Kidney epithelial cell (primary cell): Measurements from ENCODE around the gene KCNG2. TPM values are rescaled to one million over a fixed set of nuclear protein-coding genes. Genes with fewer than 3 reads are reported as not detected.

Source experiments
- DNase-seq: peaks from one replicate; pipeline ENCODE4 v3.0.0-alpha.2; 2010; ENCODE audit warnings: low read depth
- H3K27me3 ChIP-seq: 2 replicates; pipeline ENCODE4 v1.6.0; 2011; ENCODE audit warnings: low read length; ENCODE audit not compliant: control insufficient read depth, insufficient read depth
- H3K36me3 ChIP-seq: 2 replicates; pipeline ENCODE4 v1.5.1; 2011; ENCODE audit warnings: low read length; ENCODE audit not compliant: control insufficient read depth, insufficient read depth
- H3K4me3 ChIP-seq: 2 replicates; pipeline ENCODE4 v1.5.1; 2011; ENCODE audit warnings: low read depth, mild to moderate bottlenecking, control low read depth, low read length
- total RNA-seq: library from RNA; depleted of rRNA; stranded (reverse); fragments of >200 nt; gene quantifications from 2 replicates; pipeline ENCODE4 v1.2.3, GENCODE V29; 2015
- TF ChIP-seq, protein P1 (sequence below): IDR thresholded peaks from 2 replicates; pipeline ENCODE4 v1.5.1; 2011; ENCODE audit warnings: mild to moderate bottlenecking, moderate library complexity, low read length, control low read depth, inconsistent platforms; ENCODE audit not compliant: insufficient read depth, poor library complexity, severe bottlenecking

Gene KCNG2
- total RNA-seq, 1 donor from 2014 or later = not detected

DNA sequence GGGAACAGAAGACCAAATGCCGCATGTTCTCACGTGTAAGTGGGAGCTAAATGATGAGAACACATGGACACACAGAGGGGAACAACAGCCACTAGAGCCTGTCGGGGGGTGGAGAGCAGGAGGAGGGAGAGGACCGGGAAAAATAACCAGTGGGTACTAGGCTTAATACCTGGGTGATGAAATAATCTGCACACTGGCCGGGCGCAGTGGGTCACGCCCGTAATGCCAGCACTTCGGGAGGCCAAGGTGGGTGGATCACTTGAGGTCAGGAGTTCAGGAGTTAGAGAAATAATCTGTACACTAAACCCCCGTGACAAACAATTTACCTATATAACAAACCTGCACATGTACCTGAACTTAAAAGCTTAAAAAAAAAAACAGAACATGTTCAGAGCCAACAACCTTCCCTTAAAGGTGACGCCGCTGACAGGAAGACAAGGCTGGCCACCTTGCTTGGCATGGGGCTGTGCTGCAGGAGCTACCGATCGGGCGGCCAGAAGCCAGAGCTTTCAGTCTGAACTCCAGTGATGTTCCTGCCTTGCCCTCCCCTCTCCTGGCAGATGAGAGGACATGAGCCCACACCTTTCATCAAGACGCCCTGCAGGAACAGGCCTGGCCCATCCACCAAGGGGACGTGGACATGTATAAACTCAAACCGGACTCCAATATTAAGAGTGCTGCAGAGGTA is 142.5 kb downstream of the KCNG2 start:
- peaks cover 1% of the 10 kb centered on the region for H3K36me3 ChIP-seq
- no peaks in the 10 kb centered on the region for H3K27me3 ChIP-seq
- no peak overlapping the region for H3K4me3 ChIP-seq
- TF ChIP-seq, protein P1, sequence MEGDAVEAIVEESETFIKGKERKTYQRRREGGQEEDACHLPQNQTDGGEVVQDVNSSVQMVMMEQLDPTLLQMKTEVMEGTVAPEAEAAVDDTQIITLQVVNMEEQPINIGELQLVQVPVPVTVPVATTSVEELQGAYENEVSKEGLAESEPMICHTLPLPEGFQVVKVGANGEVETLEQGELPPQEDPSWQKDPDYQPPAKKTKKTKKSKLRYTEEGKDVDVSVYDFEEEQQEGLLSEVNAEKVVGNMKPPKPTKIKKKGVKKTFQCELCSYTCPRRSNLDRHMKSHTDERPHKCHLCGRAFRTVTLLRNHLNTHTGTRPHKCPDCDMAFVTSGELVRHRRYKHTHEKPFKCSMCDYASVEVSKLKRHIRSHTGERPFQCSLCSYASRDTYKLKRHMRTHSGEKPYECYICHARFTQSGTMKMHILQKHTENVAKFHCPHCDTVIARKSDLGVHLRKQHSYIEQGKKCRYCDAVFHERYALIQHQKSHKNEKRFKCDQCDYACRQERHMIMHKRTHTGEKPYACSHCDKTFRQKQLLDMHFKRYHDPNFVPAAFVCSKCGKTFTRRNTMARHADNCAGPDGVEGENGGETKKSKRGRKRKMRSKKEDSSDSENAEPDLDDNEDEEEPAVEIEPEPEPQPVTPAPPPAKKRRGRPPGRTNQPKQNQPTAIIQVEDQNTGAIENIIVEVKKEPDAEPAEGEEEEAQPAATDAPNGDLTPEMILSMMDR = no peak
- DNase-seq = no peak

DNA sequence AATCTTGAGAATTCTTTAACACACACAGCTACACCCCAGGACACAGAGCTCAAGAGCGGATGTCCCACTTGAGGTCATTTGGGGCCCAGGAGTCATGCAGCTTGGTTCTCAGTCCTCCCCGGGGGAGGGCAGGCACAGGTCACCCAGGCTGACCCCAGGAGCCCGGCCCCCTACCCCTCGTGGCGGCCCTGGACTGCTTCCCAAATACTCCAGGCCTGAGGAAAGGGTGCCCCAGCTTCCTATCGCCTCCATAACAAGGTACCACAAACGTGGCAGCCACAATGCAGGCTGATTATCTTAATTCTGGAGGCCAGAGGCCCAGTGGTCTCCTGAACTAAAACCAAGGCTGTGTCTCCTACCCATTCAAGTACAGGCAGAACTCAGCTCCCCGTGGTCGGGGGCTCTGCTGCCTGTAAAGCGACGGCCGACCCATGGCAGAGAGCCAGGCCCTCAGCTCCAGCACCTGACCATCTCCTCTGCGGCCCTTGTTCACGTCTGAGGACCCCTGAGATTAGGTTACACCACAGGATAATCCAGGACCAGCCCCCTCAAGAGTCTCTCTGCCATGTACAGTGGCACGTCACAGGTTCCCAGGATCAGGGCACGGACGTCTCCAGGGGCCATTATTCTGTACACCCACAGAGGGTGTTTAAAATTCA is 143.2 kb downstream of the KCNG2 start:
- Histone ChIP-seq H3K27me3 (no peaks in the 10 kb centered on the region), H3K36me3 (peaks cover 1% of the 10 kb centered on the region), H3K4me3 (no peak overlapping the region)
- TF ChIP-seq, protein P1 = no peak
- DNase-seq = no peak

DNA sequence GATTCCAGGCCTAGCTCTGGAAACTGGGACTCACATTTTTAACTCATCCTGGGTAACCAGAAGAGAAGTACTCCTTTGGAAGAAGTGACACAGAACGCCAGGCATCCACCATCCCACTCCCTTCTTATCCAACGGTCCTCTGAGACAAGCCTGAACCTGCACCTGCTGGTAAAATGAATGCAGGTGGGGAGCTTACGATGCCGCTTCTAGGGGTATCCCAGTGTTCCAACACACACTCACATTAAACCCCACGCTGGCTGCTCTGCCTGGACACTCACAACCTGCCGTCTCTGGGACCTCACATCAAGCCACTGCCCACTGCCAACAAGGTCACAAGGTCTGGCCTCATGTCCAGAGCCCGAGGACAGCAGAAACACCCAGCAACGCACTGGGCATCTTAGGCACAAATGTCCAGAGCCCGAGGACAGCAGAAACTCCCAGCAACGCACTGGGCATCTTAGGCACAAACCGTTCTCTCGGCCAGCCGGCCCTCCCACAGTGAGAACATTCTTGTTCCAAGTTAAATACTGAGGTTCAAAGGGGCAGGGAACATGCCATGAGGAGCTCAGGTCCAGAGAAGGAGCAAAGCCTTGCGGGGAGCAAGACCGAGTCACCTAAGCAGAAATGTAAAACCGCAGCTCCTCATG is 143.9 kb downstream of the KCNG2 start:
- H3K4me3 ChIP-seq = no peak overlapping the region
- TF ChIP-seq, protein P1 = no peak
- no peak for DNase-seq
- H3K36me3 ChIP-seq = no peaks in the 10 kb centered on the region
- H3K27me3 ChIP-seq = no peaks in the 10 kb centered on the region

DNA sequence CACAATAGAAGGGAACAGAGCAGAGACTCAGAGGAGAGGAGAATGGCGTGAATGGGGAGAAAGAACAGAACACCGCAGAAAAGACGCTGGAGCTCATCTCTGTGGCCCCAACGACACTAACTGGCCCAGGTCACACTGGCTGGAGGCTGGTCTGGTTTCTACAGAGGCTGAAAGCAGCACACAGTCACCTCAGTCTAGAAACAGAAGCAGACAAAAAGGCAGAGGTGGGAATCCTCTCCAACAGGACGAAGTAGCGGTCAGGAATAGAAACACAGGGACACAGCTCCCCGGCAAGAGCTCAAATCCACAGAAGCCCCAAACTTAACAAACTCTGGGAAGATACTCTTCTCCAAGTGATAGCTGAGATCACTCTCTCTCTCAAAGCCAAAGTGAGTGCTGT is 144.5 kb downstream of the KCNG2 start:
- Histone ChIP-seq H3K27me3 (no peaks in the 10 kb centered on the region), H3K4me3 (no peak overlapping the region), H3K36me3 (no peaks in the 10 kb centered on the region)
- TF ChIP-seq, protein P1 = no peak
- DNase-seq = no peak

DNA sequence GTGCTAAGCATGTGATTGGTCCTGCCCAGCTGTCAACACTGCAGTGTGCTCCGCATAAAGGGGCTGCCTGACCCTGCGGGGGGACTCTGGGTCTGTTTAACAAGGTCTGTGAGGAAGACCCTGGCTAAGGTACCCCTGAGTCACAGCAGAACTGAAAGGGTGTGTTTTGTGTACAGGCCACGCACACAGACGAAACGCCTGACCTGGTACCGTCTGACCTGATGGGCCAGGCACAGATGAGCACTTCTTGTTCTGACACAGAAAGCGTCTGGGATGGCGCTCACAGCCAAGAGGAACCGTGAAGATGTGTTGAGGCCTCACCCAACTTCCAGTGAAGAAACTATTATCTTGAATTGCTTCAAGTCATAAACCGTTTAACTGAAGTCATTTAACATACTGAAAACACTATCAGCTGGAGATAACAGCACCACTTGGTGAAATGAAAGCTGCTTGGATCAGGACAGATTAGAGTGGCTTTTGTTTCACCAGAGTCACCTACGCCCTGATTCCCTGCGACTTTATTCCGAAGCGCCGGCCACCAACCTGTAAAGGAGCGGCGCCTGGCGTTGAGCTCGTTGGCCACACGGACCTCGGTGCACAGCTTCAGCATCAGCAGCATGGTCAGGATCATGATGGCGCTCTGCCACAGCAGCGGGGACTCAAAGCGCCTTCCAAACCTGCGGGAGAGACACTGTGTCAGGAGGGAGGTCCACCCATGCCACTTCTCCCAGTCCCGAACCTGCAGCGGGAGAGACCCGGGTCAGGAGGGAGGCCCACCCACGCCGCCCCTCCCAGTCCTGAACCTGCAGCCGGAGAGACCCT is 145.3 kb downstream of the KCNG2 start:
- H3K27me3 ChIP-seq = no peaks in the 10 kb centered on the region
- TF ChIP-seq, protein P1 = no peak
- no peaks in the 10 kb centered on the region for H3K36me3 ChIP-seq
- no peak overlapping the region for H3K4me3 ChIP-seq
- DNase-seq = no peak
